Psoas muscle (tissue), 8 donors: ENCODE results near the gene LAMA5. TPM values are rescaled to one million over a fixed set of nuclear protein-coding genes. Genes with fewer than 3 reads are reported as not detected.
A peak's percentile ranks its signal among the peaks of the same experiment; 100 is the strongest.

Experiments used
- ATAC-seq, 4 donors: fragments of 200-7000 bp; cut with Tn5 transposase; one replicate each; pipeline ENCODE4 v1.9.1; 2020; ENCODE audit warnings: moderate library complexity in 3 of 4, mild to moderate bottlenecking in 2 of 4
- DNase-seq, 2 donors: peaks; one replicate each; pipeline ENCODE4 v3.0.0-alpha.2; 2020
- H3K27ac ChIP-seq: fragments of 200-600 bp; one replicate; pipeline ENCODE4 v1.8.0; 2022
- H3K27me3 ChIP-seq, 3 donors: fragments of 200-600 bp in 1 of 3; one replicate each; pipeline versions ENCODE4 v1.6.1 to v1.8.0; 2013 to 2022; ENCODE audit warnings: low read length in 2 of 3, mild to moderate bottlenecking in 2 of 3, moderate library complexity in 1 of 3; ENCODE audit not compliant: insufficient read depth in 3 of 3
- H3K36me3 ChIP-seq, 2 donors: fragments of 200-600 bp in 1 of 2; one replicate each; pipeline versions ENCODE4 v1.6.1 to v1.8.0; 2013 to 2022; ENCODE audit warnings: low read depth in 1 of 2, mild to moderate bottlenecking in 1 of 2, moderate library complexity in 1 of 2; ENCODE audit not compliant: insufficient read depth in 1 of 2
- H3K4me1 ChIP-seq: fragments of 200-600 bp; one replicate; pipeline ENCODE4 v1.8.0; 2022
- H3K4me3 ChIP-seq: fragments of 200-600 bp; one replicate; pipeline ENCODE4 v1.8.0; 2022; ENCODE audit warnings: mild to moderate bottlenecking
- H3K9me3 ChIP-seq: fragments of 200-600 bp; one replicate; pipeline ENCODE4 v1.8.0; 2022
- WGBS, 3 donors: extraction: QIAGEN DNeasy Blood & Tissue Kit; methylation state at CpG; one replicate each; pipeline versions ENCODE4 v1.1.6 to v1.1.7; 2013; 5-methylcytosine and 5-hydroxymethylcytosine counted together
- intact Hi-C, 2 donors: fragments of 100-400 bp; cut with DNase I; formaldehyde crosslinking; loops; one replicate each; pipeline versions ENCODE4 v1.11.0 to v1.14.2; 2022
- polyA plus RNA-seq, 3 donors: library from polyadenylated mRNA; stranded (reverse); fragments of 200-250 nt; gene quantifications; one replicate each; pipeline ENCODE4 v1.2.3, GENCODE V29; 2013
- total RNA-seq, 4 donors: library from RNA; stranded (reverse); fragmentation: NEBNext Ultra II Directional in 2 of 4; extraction: Animal tissue kit (Norgen Biotek cat#: 25700) in 2 of 4; gene quantifications; one replicate each; pipeline versions ENCODE4 v1.2.1 to v1.2.4, GENCODE V29; 2021 to 2023
- TF ChIP-seq, protein P1 (sequence below): fragments of 200-600 bp; IDR thresholded peaks from one replicate; pipeline ENCODE4 v1.8.0; 2022; ENCODE audit warnings: antibody characterized with exemption
- donor health status: healthy with polysubstance abuse.
- donor health status: DM: no; HTN: no; CAD: no; lungs with moderate emphysema.
- donor health status: Bipolar disorder and iron deficiency.
- donor health status: healthy.
- donor health status: DM: yes; HTN: yes; CAD: no.
- donor health status: DM: no; HTN: no; CAD: no.
- donor health status: DM: no; HTN: no; CAD: no.
- donor health status: DM: yes; HTN: yes; CAD: no.

Gene LAMA5
- total and polyA plus RNA-seq, 7 donors: 14.4 to 74.6 (median 34.2) TPM

- WGBS, 3 donors: 88 to 92% (median 91%) methylated on average over 10 of the region's 10 CpGs
- Histone ChIP-seq H3K36me3 (peaks cover 0 to 50% of the 10 kb centered on the region in 2 donors), H3K27me3 (no peaks in the 10 kb centered on the region), H3K9me3 (no peaks in the 10 kb centered on the region), H3K4me1 (peaks cover 24% of the 10 kb centered on the region), H3K4me3 (no peak overlapping the region), H3K27ac (peak overlapping the region; percentile 95)
- TF ChIP-seq, protein P1, sequence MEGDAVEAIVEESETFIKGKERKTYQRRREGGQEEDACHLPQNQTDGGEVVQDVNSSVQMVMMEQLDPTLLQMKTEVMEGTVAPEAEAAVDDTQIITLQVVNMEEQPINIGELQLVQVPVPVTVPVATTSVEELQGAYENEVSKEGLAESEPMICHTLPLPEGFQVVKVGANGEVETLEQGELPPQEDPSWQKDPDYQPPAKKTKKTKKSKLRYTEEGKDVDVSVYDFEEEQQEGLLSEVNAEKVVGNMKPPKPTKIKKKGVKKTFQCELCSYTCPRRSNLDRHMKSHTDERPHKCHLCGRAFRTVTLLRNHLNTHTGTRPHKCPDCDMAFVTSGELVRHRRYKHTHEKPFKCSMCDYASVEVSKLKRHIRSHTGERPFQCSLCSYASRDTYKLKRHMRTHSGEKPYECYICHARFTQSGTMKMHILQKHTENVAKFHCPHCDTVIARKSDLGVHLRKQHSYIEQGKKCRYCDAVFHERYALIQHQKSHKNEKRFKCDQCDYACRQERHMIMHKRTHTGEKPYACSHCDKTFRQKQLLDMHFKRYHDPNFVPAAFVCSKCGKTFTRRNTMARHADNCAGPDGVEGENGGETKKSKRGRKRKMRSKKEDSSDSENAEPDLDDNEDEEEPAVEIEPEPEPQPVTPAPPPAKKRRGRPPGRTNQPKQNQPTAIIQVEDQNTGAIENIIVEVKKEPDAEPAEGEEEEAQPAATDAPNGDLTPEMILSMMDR: no peak
- intact Hi-C loops: no loop called here
- DNase-seq: no peak
- no peak for ATAC-seq
Measured at GRCh38 chr20:62275219-62275618, 91.9 kb downstream of the LAMA5 start.

GRCh38 chr20:62274332-62274950 is 92.7 kb downstream of the LAMA5 start:
- H3K27ac ChIP-seq: peak overlapping the region; percentile 49
- H3K9me3 ChIP-seq: no peaks in the 10 kb centered on the region
- ATAC-seq (no peak), DNase-seq (no peak)
- intact Hi-C loops: no loop called here
- H3K4me3 ChIP-seq: no peak overlapping the region
- TF ChIP-seq, protein P1: no peak
- no peaks in the 10 kb centered on the region for H3K27me3 ChIP-seq
- peaks cover 24% of the 10 kb centered on the region for H3K4me1 ChIP-seq
- 90 to 92% (median 90%) methylated on average over 13 of the region's 13 CpGs for WGBS, 3 donors
- peaks cover 0 to 43% of the 10 kb centered on the region in 2 donors for H3K36me3 ChIP-seq

GRCh38 chr20:62273416-62273815 is 93.7 kb downstream of the LAMA5 start:
- intact Hi-C loops: no loop called here
- DNase-seq (no peak), ATAC-seq (no peak)
- TF ChIP-seq, protein P1: no peak
- no peak overlapping the region for H3K4me3 ChIP-seq
- no peaks in the 10 kb centered on the region for H3K9me3 ChIP-seq
- peaks cover 0 to 36% of the 10 kb centered on the region in 2 donors for H3K36me3 ChIP-seq
- no peaks in the 10 kb centered on the region for H3K27me3 ChIP-seq
- peaks cover 33% of the 10 kb centered on the region for H3K4me1 ChIP-seq
- no peak overlapping the region for H3K27ac ChIP-seq
- WGBS, 3 donors: 95 to 97% (median 97%) methylated on average over 18 of the region's 18 CpGs

- ATAC-seq (no peak), DNase-seq (no peak)
- TF ChIP-seq, protein P1: no peak
- H3K4me1 ChIP-seq: peaks cover 33% of the 10 kb centered on the region
- H3K9me3 ChIP-seq: no peaks in the 10 kb centered on the region
- no peak overlapping the region for H3K27ac ChIP-seq
- H3K36me3 ChIP-seq: peaks cover 0 to 36% of the 10 kb centered on the region in 2 donors
- WGBS, 3 donors: 89 to 92% (median 90%) methylated on average over 10 of the region's 10 CpGs
- no peak overlapping the region for H3K4me3 ChIP-seq
- H3K27me3 ChIP-seq: no peaks in the 10 kb centered on the region
- intact Hi-C loops: no loop called here
Measured at GRCh38 chr20:62272200-62272599, 94.9 kb downstream of the LAMA5 start.

- intact Hi-C loops: no loop called here
- ATAC-seq (no peak), DNase-seq (no peak)
- Histone ChIP-seq H3K36me3 (peaks cover 0 to 53% of the 10 kb centered on the region in 2 donors), H3K27ac (peak overlapping the region; percentile 95), H3K4me3 (no peak overlapping the region), H3K27me3 (no peaks in the 10 kb centered on the region), H3K9me3 (no peaks in the 10 kb centered on the region), H3K4me1 (peaks cover 23% of the 10 kb centered on the region)
- TF ChIP-seq, protein P1: no peak
- 93% methylated on average over 17 of the region's 17 CpGs for WGBS, 3 donors
Measured at GRCh38 chr20:62269871-62270270, 97.2 kb downstream of the LAMA5 start.
